ENCODE results near the gene ZNF367. TPM values are rescaled to one million over a fixed set of nuclear protein-coding genes. Genes with fewer than 3 reads are reported as not detected.
"Not testable (repeated sequence)": the region's sequence is repeated elsewhere in the genome, so short reads cannot be mapped to it uniquely, and the experiment has no call there.

Gene ZNF367
- total RNA-seq, 6 experiments from 2014 or later: 6.1 to 12.2 (median 11.5) TPM

DNA sequence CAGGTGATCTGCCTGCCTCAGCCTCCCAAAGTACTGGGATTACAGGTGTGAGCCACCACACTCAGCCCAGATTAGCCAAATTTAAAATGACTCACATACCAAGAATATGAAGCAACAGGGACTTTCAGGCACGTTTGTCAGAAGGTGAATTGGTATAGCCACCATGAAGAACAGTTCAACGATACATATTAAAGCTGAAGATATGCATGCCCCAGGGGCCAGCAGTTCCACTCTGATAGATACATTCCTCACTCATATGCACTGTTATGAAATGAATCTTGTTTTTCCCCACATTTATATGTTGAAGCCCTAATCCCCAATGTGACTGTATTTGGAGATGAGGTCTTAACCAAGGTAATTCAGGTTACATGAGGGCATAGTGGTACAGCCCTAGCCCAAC, 57.2 kb downstream of the ZNF367 start:
- Mint-ChIP-seq H3K27ac (no peak overlapping the region), H3K27me3 (ENCODE audit: insufficient read depth) (peaks cover 1% of the 10 kb centered on the region; the same call in 1 of the 2 replicates), H3K36me3 (ENCODE audit: low read depth) (peaks cover 21% of the 10 kb centered on the region), H3K4me1 (ENCODE audit: low read depth) (no peaks in the 10 kb centered on the region), H3K4me3 (no peak overlapping the region), H3K9me3 (no peaks in the 10 kb centered on the region)
- no peak for TF ChIP-seq CTCF (IDR thresholded peaks at IDR 0.05)
- no peak for DNase-seq

GRCh38 chr9:96360523-96360922, 57.6 kb downstream of the ZNF367 start:
- not testable (repeated sequence) for H3K27me3 Mint-ChIP-seq (ENCODE audit: insufficient read depth); H3K27ac Mint-ChIP-seq; H3K9me3 Mint-ChIP-seq; DNase-seq; H3K4me1 Mint-ChIP-seq (ENCODE audit: low read depth); H3K4me3 Mint-ChIP-seq
- H3K36me3 Mint-ChIP-seq (ENCODE audit: low read depth): peaks cover 21% of the 10 kb centered on the region

- Mint-ChIP-seq H3K4me3 (no peak overlapping the region), H3K27ac (no peak overlapping the region), H3K4me1 (ENCODE audit: low read depth) (no peaks in the 10 kb centered on the region), H3K27me3 (ENCODE audit: insufficient read depth) (peaks cover 1% of the 10 kb centered on the region; the same call in 1 of the 2 replicates), H3K9me3 (no peaks in the 10 kb centered on the region), H3K36me3 (ENCODE audit: low read depth) (peaks cover 19% of the 10 kb centered on the region)
- no peak for TF ChIP-seq CTCF (IDR thresholded peaks at IDR 0.05)
- DNase-seq: no peak
These were observed 67.3 kb downstream of the ZNF367 start for GRCh38 chr9:96350866-96351265.

DNA sequence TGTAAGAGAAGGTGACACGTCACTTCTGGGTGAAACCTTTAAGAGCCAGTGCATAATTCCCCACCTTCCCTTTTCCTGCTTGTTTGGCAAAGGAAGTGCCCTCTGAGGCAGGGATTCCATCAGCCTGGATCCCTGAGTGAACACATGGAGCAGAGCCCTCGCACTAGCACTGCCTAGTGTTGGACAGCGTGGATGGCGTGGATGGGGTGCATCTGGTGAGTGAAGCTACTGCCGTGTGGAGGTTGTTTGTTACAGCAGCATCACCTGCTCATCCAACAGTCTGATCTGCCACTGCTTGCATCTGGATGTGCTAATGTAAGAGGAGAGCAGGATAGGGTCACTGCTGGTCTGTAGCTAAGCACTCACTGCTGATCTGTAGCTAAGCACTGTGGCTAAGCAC, 69.9 kb downstream of the ZNF367 start:
- Mint-ChIP-seq H3K27ac (no peak overlapping the region), H3K27me3 (ENCODE audit: insufficient read depth) (peaks cover 1% of the 10 kb centered on the region; the same call in 1 of the 2 replicates), H3K36me3 (ENCODE audit: low read depth) (peaks cover 21% of the 10 kb centered on the region), H3K9me3 (no peaks in the 10 kb centered on the region), H3K4me3 (no peak overlapping the region), H3K4me1 (ENCODE audit: low read depth) (peaks cover 24% of the 10 kb centered on the region)
- no peak for DNase-seq
- TF ChIP-seq CTCF (IDR thresholded peaks at IDR 0.05): no peak

DNA sequence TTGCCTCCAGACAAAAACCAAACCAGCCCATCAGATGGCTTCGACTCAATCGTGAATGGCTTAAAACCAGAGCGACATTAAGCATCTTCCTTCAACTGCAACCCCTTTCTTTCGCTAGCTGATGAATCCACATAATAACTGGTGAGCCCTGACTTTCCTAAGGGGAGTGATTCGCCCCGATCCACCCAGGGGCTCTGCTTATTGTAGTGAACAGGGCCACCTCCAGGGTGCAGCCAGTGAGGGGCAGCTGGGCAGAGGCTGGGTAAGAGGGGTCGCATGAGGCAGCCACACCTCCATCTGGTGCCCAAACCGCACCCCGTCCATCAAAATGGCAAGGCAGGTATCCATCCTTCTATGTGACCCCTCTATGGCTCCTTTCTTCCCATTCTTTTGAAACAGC, 72.6 kb downstream of the ZNF367 start:
- Mint-ChIP-seq H3K4me1 (ENCODE audit: low read depth) (peaks cover 29% of the 10 kb centered on the region), H3K4me3 (no peak overlapping the region), H3K27ac (peak overlapping the region; percentile 6; the same call in 1 of the 2 replicates), H3K36me3 (ENCODE audit: low read depth) (peaks cover 20% of the 10 kb centered on the region), H3K27me3 (ENCODE audit: insufficient read depth) (peaks cover 1% of the 10 kb centered on the region; the same call in 1 of the 2 replicates), H3K9me3 (no peaks in the 10 kb centered on the region)
- no peak for DNase-seq
- TF ChIP-seq CTCF (IDR thresholded peaks at IDR 0.05): no peak

DNA sequence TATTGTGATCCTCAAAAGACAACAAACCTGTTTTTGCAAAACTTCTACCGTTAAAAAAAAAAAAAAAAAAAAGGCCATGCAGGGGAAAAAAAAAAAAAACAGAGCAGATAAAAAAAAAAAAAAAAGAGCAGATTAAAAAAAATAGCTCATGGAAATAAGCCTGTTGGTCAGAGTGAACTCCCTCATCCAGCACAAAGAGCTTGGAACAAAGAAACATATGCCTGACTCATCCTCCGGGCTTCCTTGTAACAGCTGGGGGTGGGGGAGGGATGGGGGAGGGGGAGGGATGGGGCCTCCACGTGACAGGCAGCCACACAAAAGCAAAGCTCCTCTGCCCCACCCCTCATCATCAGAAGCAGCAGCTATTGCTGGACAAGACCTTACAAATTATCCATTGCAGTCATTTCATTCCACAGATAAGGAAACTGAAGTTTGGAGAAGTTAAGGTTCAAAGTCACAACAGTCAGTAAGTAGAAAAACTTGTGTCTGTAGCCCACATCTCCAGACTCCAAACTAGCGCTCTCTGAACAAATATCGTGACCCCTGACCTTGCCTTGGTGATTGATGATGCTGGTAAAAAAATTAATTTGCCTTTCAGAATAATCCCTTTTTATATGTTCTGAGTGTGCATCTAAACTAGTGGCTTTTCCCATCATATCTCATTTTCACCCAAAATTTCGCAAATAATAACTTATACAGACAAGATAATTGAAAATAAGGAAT, 73.6 kb downstream of the ZNF367 start:
- Mint-ChIP-seq H3K4me1 (ENCODE audit: low read depth) (peaks cover 37% of the 10 kb centered on the region), H3K27ac (peak overlapping the region; percentile 48; the same call in 1 of the 2 replicates), H3K36me3 (ENCODE audit: low read depth) (peaks cover 20% of the 10 kb centered on the region), H3K4me3 (peak overlapping the region; percentile 34; the same call in 1 of the 2 replicates), H3K9me3 (no peaks in the 10 kb centered on the region), H3K27me3 (ENCODE audit: insufficient read depth) (peaks cover 1% of the 10 kb centered on the region; the same call in 1 of the 2 replicates)
- peak; percentile 85 for DNase-seq
- TF ChIP-seq CTCF (IDR thresholded peaks at IDR 0.05): no peak
